MM.1S (cell line): Measurements from ENCODE around the gene NCOA1.

ENCODE experiments used
- EZH2 ChIP-seq: fragments of 300-600 bp; sonication (generic); optimal IDR thresholded peaks from 2 replicates; pipeline ENCODE3; 2017; ENCODE audit warnings: low read depth, mild to moderate bottlenecking, antibody characterized with exemption, low read length, mixed read lengths
- TF ChIP-seq, protein P1 (sequence below): fragments of 300-600 bp; sonication (generic); IDR thresholded peaks from 2 replicates; pipeline ENCODE4 v1.5.1; 2016; ENCODE audit warnings: antibody characterized with exemption, low read length, mixed read lengths

GRCh38 chr2:24551016-24551415 is 60.0 kb downstream of the NCOA1 start:
- TF ChIP-seq, protein P1, sequence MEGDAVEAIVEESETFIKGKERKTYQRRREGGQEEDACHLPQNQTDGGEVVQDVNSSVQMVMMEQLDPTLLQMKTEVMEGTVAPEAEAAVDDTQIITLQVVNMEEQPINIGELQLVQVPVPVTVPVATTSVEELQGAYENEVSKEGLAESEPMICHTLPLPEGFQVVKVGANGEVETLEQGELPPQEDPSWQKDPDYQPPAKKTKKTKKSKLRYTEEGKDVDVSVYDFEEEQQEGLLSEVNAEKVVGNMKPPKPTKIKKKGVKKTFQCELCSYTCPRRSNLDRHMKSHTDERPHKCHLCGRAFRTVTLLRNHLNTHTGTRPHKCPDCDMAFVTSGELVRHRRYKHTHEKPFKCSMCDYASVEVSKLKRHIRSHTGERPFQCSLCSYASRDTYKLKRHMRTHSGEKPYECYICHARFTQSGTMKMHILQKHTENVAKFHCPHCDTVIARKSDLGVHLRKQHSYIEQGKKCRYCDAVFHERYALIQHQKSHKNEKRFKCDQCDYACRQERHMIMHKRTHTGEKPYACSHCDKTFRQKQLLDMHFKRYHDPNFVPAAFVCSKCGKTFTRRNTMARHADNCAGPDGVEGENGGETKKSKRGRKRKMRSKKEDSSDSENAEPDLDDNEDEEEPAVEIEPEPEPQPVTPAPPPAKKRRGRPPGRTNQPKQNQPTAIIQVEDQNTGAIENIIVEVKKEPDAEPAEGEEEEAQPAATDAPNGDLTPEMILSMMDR, result no peak
- no peak for TF ChIP-seq EZH2
